GM23248 (cell line): ENCODE data around the gene STK17B.

ENCODE experiments used
- EZH2 ChIP-seq: fragments of 200-600 bp; sonication (generic); IDR thresholded peaks from 2 replicates; pipeline ENCODE4 v1.6.1; 2018; ENCODE audit warnings: antibody characterized with exemption, mild to moderate bottlenecking; ENCODE audit not compliant: insufficient read depth, poor library complexity, severe bottlenecking
- EZH2phosphoT487 ChIP-seq: fragments of 200-600 bp; sonication (generic); IDR thresholded peaks from 2 replicates; pipeline ENCODE4 v1.6.1; 2018; ENCODE audit warnings: antibody characterized with exemption, moderate library complexity, mild to moderate bottlenecking, low read depth; ENCODE audit not compliant: insufficient read depth

- TF ChIP-seq EZH2, result no peak
- TF ChIP-seq EZH2phosphoT487, result no peak
These were observed 11.7 kb upstream of the STK17B start for GRCh38 chr2:196183172-196183473.
